Kidney (tissue), 14 donors: ENCODE measurements around the gene OR10G3. TPM values are rescaled to one million over a fixed set of nuclear protein-coding genes. Genes with fewer than 3 reads are reported as not detected.

Source experiments
- DNase-seq, 5 donors: peaks; one replicate each; pipeline ENCODE4 v3.0.0-alpha.2; 2013 to 2020
- FAIRE-seq: peaks from 2 replicates; lab custom pipeline; 2012; peaks lifted over from hg19 to GRCh38; lab: Jason Lieb, UNC
- H3K27ac ChIP-seq, 2 donors: one replicate each; pipeline ENCODE4 v1.7.0; 2013; ENCODE audit warnings: low read depth in 2 of 2, low read length in 2 of 2, inconsistent platforms in 1 of 2
- H3K27me3 ChIP-seq: one replicate; pipeline ENCODE4 v1.7.1; 2013; ENCODE audit warnings: low read length, inconsistent platforms; ENCODE audit not compliant: control insufficient read depth, insufficient read depth
- H3K36me3 ChIP-seq, 3 donors: one replicate each; pipeline versions ENCODE4 v1.7.0 to v1.7.1; 2013; ENCODE audit warnings: low read length in 3 of 3, control low read depth in 1 of 3, inconsistent platforms in 1 of 3; ENCODE audit not compliant: insufficient read depth in 3 of 3, control insufficient read depth in 2 of 3
- H3K4me1 ChIP-seq, 3 donors: one replicate each; pipeline versions ENCODE4 v1.7.0 to v1.7.1; 2013; ENCODE audit warnings: low read length in 3 of 3, inconsistent platforms in 1 of 3, low read depth in 1 of 3; ENCODE audit not compliant: control insufficient read depth in 2 of 3, insufficient read depth in 2 of 3
- H3K4me3 ChIP-seq, 3 donors: one replicate each; pipeline versions ENCODE4 v1.7.0 to v1.8.1; 2013; ENCODE audit warnings: low read length in 3 of 3, control low read depth in 1 of 3, inconsistent platforms in 1 of 3
- H3K9ac ChIP-seq, 3 donors: one replicate each; pipeline versions ENCODE4 v1.7.0 to v1.7.1; 2013; ENCODE audit warnings: low read length in 3 of 3, control low read depth in 1 of 3, inconsistent platforms in 1 of 3
- H3K9me3 ChIP-seq, 3 donors: one replicate each; pipeline versions ENCODE4 v1.7.0 to v1.7.1; 2013; ENCODE audit warnings: low read length in 3 of 3, control low read depth in 1 of 3, inconsistent platforms in 1 of 3; ENCODE audit not compliant: control insufficient read depth in 2 of 3, insufficient read depth in 1 of 3
- intact Hi-C: fragments of 100-400 bp; cut with DNase I; formaldehyde crosslinking; loops from one replicate; pipeline ENCODE4 v1.11.1; 2022
- polyA plus RNA-seq: library from polyadenylated mRNA; stranded (reverse); fragments of 350-450 nt; fragmentation: Illumina TruSeq; extraction: RNeasy Lipid Tissue Mini Kit (QIAGEN cat#74804); gene quantifications from one replicate; pipeline ENCODE4 v1.2.3, GENCODE V29; 2014; ENCODE audit warnings: low read depth, low replicate concordance; ENCODE audit not compliant: insufficient read depth
- total RNA-seq: library from RNA; stranded (reverse); fragmentation: NEBNext Ultra II Directional; extraction: Animal tissue kit (Norgen Biotek cat#: 25700); gene quantifications from one replicate; pipeline ENCODE4 v1.2.1, GENCODE V29; 2021
- TF ChIP-seq, protein P1 (sequence below): IDR thresholded peaks from 3 replicates; pipeline ENCODE4 v1.5.1; 2012; ENCODE audit warnings: mild to moderate bottlenecking, moderate library complexity, borderline replicate concordance; ENCODE audit not compliant: insufficient read depth; ENCODE audit errors: extremely low read depth
- donor health status: control.
- donor health status: control.
- donor health status: control.
- donor health status: control.
- donor health status: control.
- donor health status: DM: yes; HTN: yes; CAD: no.
- donor health status: Normal renal cell carcinoma (clear cell type).

Gene OR10G3
- total and polyA plus RNA-seq, 2 donors from 2014 or later, result not detected

- intact Hi-C loops, result no loop called here
- DNase-seq (peak in 1 of 5 donors; percentile 25), FAIRE-seq (no peak)
- H3K36me3 ChIP-seq, result no peaks in the 10 kb centered on the region
- H3K4me1 ChIP-seq, result no peaks in the 10 kb centered on the region
- TF ChIP-seq, protein P1, sequence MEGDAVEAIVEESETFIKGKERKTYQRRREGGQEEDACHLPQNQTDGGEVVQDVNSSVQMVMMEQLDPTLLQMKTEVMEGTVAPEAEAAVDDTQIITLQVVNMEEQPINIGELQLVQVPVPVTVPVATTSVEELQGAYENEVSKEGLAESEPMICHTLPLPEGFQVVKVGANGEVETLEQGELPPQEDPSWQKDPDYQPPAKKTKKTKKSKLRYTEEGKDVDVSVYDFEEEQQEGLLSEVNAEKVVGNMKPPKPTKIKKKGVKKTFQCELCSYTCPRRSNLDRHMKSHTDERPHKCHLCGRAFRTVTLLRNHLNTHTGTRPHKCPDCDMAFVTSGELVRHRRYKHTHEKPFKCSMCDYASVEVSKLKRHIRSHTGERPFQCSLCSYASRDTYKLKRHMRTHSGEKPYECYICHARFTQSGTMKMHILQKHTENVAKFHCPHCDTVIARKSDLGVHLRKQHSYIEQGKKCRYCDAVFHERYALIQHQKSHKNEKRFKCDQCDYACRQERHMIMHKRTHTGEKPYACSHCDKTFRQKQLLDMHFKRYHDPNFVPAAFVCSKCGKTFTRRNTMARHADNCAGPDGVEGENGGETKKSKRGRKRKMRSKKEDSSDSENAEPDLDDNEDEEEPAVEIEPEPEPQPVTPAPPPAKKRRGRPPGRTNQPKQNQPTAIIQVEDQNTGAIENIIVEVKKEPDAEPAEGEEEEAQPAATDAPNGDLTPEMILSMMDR, result no peak
- H3K9ac ChIP-seq, result no peak overlapping the region
- H3K4me3 ChIP-seq, result no peak overlapping the region
- H3K27me3 ChIP-seq, result no peaks in the 10 kb centered on the region
- H3K27ac ChIP-seq, result no peak overlapping the region
- H3K9me3 ChIP-seq, result peaks cover 0 to 4% (median 0%) of the 10 kb centered on the region in 3 donors
These were observed 4.2 kb downstream of the OR10G3 start for GRCh38 chr14:21575661-21576060.

DNA sequence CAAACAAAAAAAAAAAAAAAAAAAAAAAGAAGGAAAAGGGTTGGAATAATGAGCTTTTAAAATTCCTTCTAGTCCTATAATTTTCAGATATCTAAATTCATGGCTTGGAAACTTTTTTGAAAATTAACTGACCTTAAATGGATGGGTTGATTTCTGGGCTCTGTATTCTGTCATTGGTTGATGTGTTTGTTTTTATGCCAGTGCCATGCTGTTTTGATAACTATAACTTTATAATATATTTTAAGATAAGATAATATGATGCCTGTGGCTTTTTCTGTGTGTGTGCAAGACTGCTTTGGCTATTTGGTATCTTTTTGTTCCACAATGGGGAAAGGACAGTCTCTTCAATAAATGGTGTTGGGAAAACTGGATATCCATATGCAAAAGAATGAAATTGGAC lies 7.3 kb downstream of the OR10G3 start:
- H3K27me3 ChIP-seq, result no peaks in the 10 kb centered on the region
- intact Hi-C loops, result no loop called here
- H3K9ac ChIP-seq, result no peak overlapping the region
- no peaks in the 10 kb centered on the region for H3K36me3 ChIP-seq
- peaks cover 0 to 4% (median 0%) of the 10 kb centered on the region in 3 donors for H3K9me3 ChIP-seq
- no peak overlapping the region for H3K27ac ChIP-seq
- FAIRE-seq (no peak), DNase-seq (no peak)
- H3K4me3 ChIP-seq, result no peak overlapping the region
- H3K4me1 ChIP-seq, result no peaks in the 10 kb centered on the region
- TF ChIP-seq, protein P1, result no peak

DNA sequence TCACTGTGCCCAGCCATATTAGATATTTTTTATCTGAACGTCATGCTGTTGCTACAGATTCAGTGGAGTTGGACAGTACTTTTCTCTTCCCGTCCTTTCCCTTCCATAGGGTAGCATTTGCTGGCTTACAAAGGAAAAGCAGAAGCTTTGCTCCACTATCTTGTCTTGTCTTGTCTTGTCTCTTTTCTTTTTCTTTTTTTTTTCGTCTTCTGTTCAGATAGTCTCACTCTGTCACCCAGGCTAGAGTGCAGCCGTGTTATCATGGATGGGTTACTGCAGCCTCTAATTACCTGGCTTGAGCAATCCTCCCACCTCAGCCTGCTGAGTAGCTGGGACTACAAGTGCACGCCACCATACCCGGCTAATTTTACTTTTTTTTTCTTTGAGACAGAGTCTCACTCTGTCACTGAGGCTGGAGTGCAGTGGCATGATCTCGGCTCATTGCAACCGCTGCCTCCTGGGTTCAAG lies 21.1 kb downstream of the OR10G3 start:
- DNase-seq, result no peak
- Histone ChIP-seq H3K9ac (no peak overlapping the region), H3K36me3 (no peaks in the 10 kb centered on the region), H3K9me3 (no peaks in the 10 kb centered on the region), H3K27ac (no peak overlapping the region), H3K27me3 (no peaks in the 10 kb centered on the region), H3K4me3 (no peak overlapping the region), H3K4me1 (peaks cover 0 to 2% (median 0%) of the 10 kb centered on the region in 3 donors)
- TF ChIP-seq, protein P1, result no peak
- intact Hi-C loops, result no loop called here
- no peak for FAIRE-seq
